Liver (tissue), 9 donors: ENCODE measurements around the gene KIAA0825. TPM values are rescaled to one million over a fixed set of nuclear protein-coding genes. Genes with fewer than 3 reads are reported as not detected.

Experiments used
- DNase-seq: peaks from one replicate; pipeline ENCODE4 v3.0.0-alpha.2; 2017; ENCODE audit warnings: low spot score
- H3K27ac ChIP-seq, 2 donors: one replicate each; pipeline ENCODE4 v1.7.0; 2013; ENCODE audit warnings: inconsistent platforms in 2 of 2, low read length in 2 of 2, control low read depth in 1 of 2, low read depth in 1 of 2, mild to moderate bottlenecking in 1 of 2
- H3K27me3 ChIP-seq, 4 donors: one replicate each; pipeline versions ENCODE4 v1.6.1 to v1.7.0; 2013; ENCODE audit warnings: low read length in 3 of 4, inconsistent platforms in 1 of 4, mild to moderate bottlenecking in 1 of 4, moderate library complexity in 1 of 4; ENCODE audit not compliant: control insufficient read depth in 4 of 4, insufficient read depth in 4 of 4
- H3K36me3 ChIP-seq, 4 donors: one replicate each; pipeline versions ENCODE4 v1.6.1 to v1.7.0; 2013; ENCODE audit warnings: low read length in 3 of 4, mild to moderate bottlenecking in 3 of 4, low read depth in 1 of 4, moderate library complexity in 1 of 4; ENCODE audit not compliant: control insufficient read depth in 4 of 4, insufficient read depth in 3 of 4
- H3K4me1 ChIP-seq, 4 donors: one replicate each; pipeline versions ENCODE4 v1.6.1 to v1.7.0; 2013; ENCODE audit warnings: low read length in 3 of 4, mild to moderate bottlenecking in 3 of 4, moderate library complexity in 1 of 4; ENCODE audit not compliant: control insufficient read depth in 4 of 4, insufficient read depth in 4 of 4
- H3K4me3 ChIP-seq, 3 donors: one replicate each; pipeline versions ENCODE4 v1.6.1 to v1.7.0; 2013; ENCODE audit warnings: low read length in 3 of 3, control low read depth in 1 of 3, low read depth in 1 of 3, mild to moderate bottlenecking in 1 of 3
- H3K9ac ChIP-seq, 2 donors: one replicate each; pipeline ENCODE4 v1.7.0; 2013; ENCODE audit warnings: low read length in 2 of 2, mild to moderate bottlenecking in 2 of 2, moderate library complexity in 2 of 2, control low read depth in 1 of 2, low read depth in 1 of 2
- H3K9me3 ChIP-seq, 4 donors: one replicate each; pipeline versions ENCODE4 v1.6.1 to v1.7.0; 2013; ENCODE audit warnings: low read length in 3 of 4; ENCODE audit not compliant: control insufficient read depth in 4 of 4
- ATF3 ChIP-seq: IDR thresholded peaks from 2 replicates; pipeline ENCODE4 v1.6.1; 2016; ENCODE audit warnings: antibody characterized with exemption
- EGR1 ChIP-seq, 2 donors: IDR thresholded peaks; 2 replicates each; pipeline ENCODE4 v1.6.1; 2016 to 2018; ENCODE audit warnings: antibody characterized with exemption in 2 of 2, low read depth in 2 of 2
- FOXA1 ChIP-seq: IDR thresholded peaks from 2 replicates; pipeline ENCODE4 v1.6.1; 2016; ENCODE audit warnings: antibody characterized with exemption
- FOXA2 ChIP-seq: IDR thresholded peaks from 2 replicates; pipeline ENCODE4 v1.6.1; 2016; ENCODE audit warnings: antibody characterized with exemption
- GABPA ChIP-seq, 2 donors: IDR thresholded peaks in 1 of 2; conservative IDR thresholded peaks in 1 of 2; 2 replicates each; pipeline ENCODE4 v1.6.1; 2016; ENCODE audit warnings: antibody characterized with exemption in 2 of 2, mild to moderate bottlenecking in 1 of 2, moderate library complexity in 1 of 2
- HNF4A ChIP-seq, 2 donors: conservative IDR thresholded peaks; 2 replicates each; pipeline ENCODE4 v1.6.1; 2016; ENCODE audit warnings: antibody characterized with exemption in 2 of 2, mild to moderate bottlenecking in 2 of 2
- HNF4G ChIP-seq: IDR thresholded peaks from 2 replicates; pipeline ENCODE4 v1.6.1; 2016; ENCODE audit warnings: antibody characterized with exemption
- JUND ChIP-seq, 2 donors: IDR thresholded peaks; 2 replicates each; pipeline ENCODE4 v1.6.1; 2016; ENCODE audit warnings: antibody characterized with exemption in 2 of 2
- MAX ChIP-seq: IDR thresholded peaks from 2 replicates; pipeline ENCODE4 v1.6.1; 2016; ENCODE audit warnings: antibody characterized with exemption
- NR2F2 ChIP-seq: IDR thresholded peaks from 2 replicates; pipeline ENCODE4 v1.6.1; 2016; ENCODE audit warnings: antibody characterized with exemption
- RAD21 ChIP-seq, 2 donors: IDR thresholded peaks; 2 replicates each; pipeline ENCODE4 v1.6.1; 2016; ENCODE audit warnings: antibody characterized with exemption in 2 of 2, mild to moderate bottlenecking in 2 of 2
- RXRA ChIP-seq, 2 donors: IDR thresholded peaks; 2 replicates each; pipeline ENCODE4 v1.6.1; 2017 to 2018; ENCODE audit warnings: antibody characterized with exemption in 2 of 2, mild to moderate bottlenecking in 1 of 2
- SP1 ChIP-seq: IDR thresholded peaks from 2 replicates; pipeline ENCODE4 v1.6.1; 2018; ENCODE audit warnings: antibody characterized with exemption, mild to moderate bottlenecking
- TAF1 ChIP-seq: conservative IDR thresholded peaks from 2 replicates; pipeline ENCODE4 v1.6.1; 2016; ENCODE audit warnings: antibody characterized with exemption, mild to moderate bottlenecking
- YY1 ChIP-seq: IDR thresholded peaks from 2 replicates; pipeline ENCODE4 v1.6.1; 2016; ENCODE audit warnings: antibody characterized with exemption, mild to moderate bottlenecking
- ZBTB33 ChIP-seq: IDR thresholded peaks from 2 replicates; pipeline ENCODE4 v1.6.1; 2016; ENCODE audit warnings: antibody characterized with exemption
- WGBS: extraction: QIAGEN DNeasy Blood & Tissue Kit; methylation state at CpG from one replicate; pipeline ENCODE4 v1.1.7; 2013; 5-methylcytosine and 5-hydroxymethylcytosine counted together
- polyA plus RNA-seq, 2 donors: library from polyadenylated mRNA; stranded (reverse) in 1 of 2; unstranded in 1 of 2; fragments of 200-250 nt in 1 of 2; fragments of >200 nt in 1 of 2; fragmentation: Nextera tagmentation in 1 of 2; extraction: Ambion mirVana in 1 of 2; gene quantifications; one replicate each; pipeline versions ENCODE4 v1.2.1 to v1.2.3, GENCODE V29; 2013 to 2015
- total RNA-seq, 2 donors: library from RNA; depleted of rRNA; stranded (reverse); fragments of >200 nt; gene quantifications; one replicate each; pipeline ENCODE4 v1.2.3, GENCODE V29; 2014
- donor health status: healthy.
- donor health status: healthy.
- donor health status: healthy.
- donor health status: healthy.
- donor health status: healthy.

Gene KIAA0825
- total and polyA plus RNA-seq, 4 donors = 0.25 to 3.2 (median 1.2) TPM

GRCh38 chr5:94471521-94471920, 146.9 kb downstream of the KIAA0825 start:
- no peak overlapping the region for H3K9ac ChIP-seq
- 95% methylated on average over 3 of the region's 3 CpGs for WGBS
- H3K27me3 ChIP-seq = no peaks in the 10 kb centered on the region
- no peak overlapping the region for H3K27ac ChIP-seq
- no peaks in the 10 kb centered on the region for H3K9me3 ChIP-seq
- no peak overlapping the region for H3K4me3 ChIP-seq
- no peak for DNase-seq
- no peaks in the 10 kb centered on the region for H3K4me1 ChIP-seq
- TF ChIP-seq FOXA2 = no peak
- TF ChIP-seq NR2F2 = no peak
- no peak for TF ChIP-seq RXRA (IDR thresholded peaks at IDR 0.05)
- no peak for TF ChIP-seq ZBTB33
- no peak for TF ChIP-seq MAX
- no peak for TF ChIP-seq JUND (IDR thresholded peaks at IDR 0.05)
- no peak for TF ChIP-seq RAD21 (IDR thresholded peaks at IDR 0.05)
- no peaks in the 10 kb centered on the region for H3K36me3 ChIP-seq

- DNase-seq = no peak
- Histone ChIP-seq H3K36me3 (no peaks in the 10 kb centered on the region), H3K27me3 (no peaks in the 10 kb centered on the region), H3K9me3 (no peaks in the 10 kb centered on the region), H3K27ac (no peak overlapping the region), H3K4me3 (no peak overlapping the region), H3K4me1 (no peaks in the 10 kb centered on the region), H3K9ac (no peak overlapping the region)
- TF ChIP-seq SP1 (no peak), EGR1 (IDR thresholded peaks at IDR 0.05; ENCODE audit: low read depth in 2 of 2) (no peak)
- 89% methylated on average over 6 of the region's 6 CpGs for WGBS
Measured at GRCh38 chr5:94470802-94471201, 147.6 kb downstream of the KIAA0825 start.

GRCh38 chr5:94469894-94470329, 148.5 kb downstream of the KIAA0825 start:
- WGBS = 82% methylated on average over 5 of the region's 5 CpGs
- DNase-seq = no peak

More at GRCh38 chr5:94469894-94470329, 148.5 kb downstream of the KIAA0825 start:
- Histone ChIP-seq H3K4me1 (no peaks in the 10 kb centered on the region), H3K9me3 (no peaks in the 10 kb centered on the region), H3K4me3 (no peak overlapping the region), H3K27me3 (no peaks in the 10 kb centered on the region), H3K27ac (no peak overlapping the region), H3K9ac (no peak overlapping the region), H3K36me3 (no peaks in the 10 kb centered on the region)
- no peak for TF ChIP-seq ZBTB33
- no peak for TF ChIP-seq FOXA1
- TF ChIP-seq NR2F2 = no peak
- TF ChIP-seq TAF1 = no peak
- TF ChIP-seq JUND (IDR thresholded peaks at IDR 0.05) = no peak
- no peak for TF ChIP-seq ATF3
- no peak for TF ChIP-seq HNF4A (conservative IDR thresholded peaks at IDR 0.05)
- no peak for TF ChIP-seq HNF4G
- TF ChIP-seq FOXA2 = no peak
- no peak for TF ChIP-seq YY1
- no peak for TF ChIP-seq SP1
- TF ChIP-seq GABPA (IDR thresholded peaks at IDR 0.05 in 1 of 2, conservative IDR thresholded peaks at IDR 0.05 in 1 of 2) = no peak
- no peak for TF ChIP-seq MAX
